Measurements from ENCODE around the gene SLC11A2.
"Not testable (repeated sequence)": the region's sequence is repeated elsewhere in the genome, so short reads cannot be mapped to it uniquely, and the experiment has no call there.

The SLC11A2 gene

DNA sequence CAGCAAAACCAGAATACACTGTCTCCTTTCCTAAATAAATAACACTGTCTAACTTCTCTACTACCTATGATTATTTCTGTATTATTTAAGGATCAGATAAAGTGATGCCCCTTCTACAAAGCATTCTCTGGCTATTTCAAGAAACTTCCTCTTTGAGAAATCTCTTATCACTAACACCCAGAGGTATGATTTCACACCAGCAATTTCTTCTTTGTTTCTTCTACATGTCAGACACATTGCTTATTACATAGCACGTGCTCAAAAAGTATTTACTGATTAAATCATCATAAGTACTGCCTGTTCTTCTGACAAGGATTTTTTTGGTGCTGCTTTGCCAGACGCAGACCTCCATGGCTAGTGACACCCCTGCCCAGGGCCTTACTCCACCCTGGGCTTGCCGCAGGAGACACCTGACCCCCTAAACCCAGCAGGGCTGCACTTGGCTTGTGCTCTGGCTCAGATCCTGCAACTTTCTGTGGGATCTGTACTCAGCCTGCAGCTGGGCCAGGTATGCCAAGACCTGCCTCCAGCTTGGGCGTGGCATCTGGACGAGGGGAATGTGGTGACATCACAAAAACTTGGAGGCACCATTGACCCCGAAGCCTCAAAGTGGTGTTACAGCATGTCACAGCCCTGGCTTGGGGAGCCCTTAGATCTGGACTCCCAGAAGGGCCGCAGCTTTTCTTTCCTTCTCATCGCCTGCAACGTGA lies 89.2 kb downstream of the SLC11A2 start:
- FAIRE-seq = no peak

DNA sequence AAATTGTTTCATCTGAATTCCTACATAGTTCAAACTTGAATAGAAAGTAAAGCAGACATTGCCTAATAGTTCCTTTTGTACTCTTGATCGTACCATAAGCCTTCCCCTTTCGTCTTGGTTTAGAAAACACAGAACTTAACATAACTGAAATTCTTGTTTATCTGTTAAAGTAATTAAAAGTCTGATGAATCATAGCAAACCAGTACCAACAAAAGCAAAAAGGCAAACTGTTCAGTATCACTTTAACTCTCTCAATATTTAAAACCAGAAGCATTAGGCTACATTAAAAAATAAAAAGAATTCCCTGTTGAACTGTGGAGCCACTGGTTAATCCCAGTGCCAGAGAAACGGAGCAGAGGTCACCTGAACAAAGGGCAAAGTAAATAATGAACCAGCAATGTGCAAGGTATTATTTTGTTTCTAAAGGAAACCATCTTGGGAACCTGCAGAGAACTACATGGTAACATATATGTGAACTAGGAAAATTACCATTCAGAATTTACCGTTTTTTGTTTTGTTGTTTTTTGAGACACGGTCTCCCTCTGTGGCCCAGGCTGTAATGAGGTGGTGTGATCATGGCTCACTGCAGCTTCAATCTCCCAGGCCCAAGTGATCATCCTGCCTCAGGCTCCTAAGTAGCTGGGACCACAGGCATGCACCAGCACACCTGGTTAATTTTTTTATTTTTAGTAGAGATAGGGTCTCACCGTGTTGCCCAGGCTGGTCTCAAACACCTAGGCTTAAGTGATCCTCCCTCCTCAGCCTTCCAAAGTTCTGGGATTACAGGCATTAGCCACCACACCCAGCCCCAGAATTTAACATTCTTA lies 91.0 kb downstream of the SLC11A2 start:
- no peak for FAIRE-seq

DNA sequence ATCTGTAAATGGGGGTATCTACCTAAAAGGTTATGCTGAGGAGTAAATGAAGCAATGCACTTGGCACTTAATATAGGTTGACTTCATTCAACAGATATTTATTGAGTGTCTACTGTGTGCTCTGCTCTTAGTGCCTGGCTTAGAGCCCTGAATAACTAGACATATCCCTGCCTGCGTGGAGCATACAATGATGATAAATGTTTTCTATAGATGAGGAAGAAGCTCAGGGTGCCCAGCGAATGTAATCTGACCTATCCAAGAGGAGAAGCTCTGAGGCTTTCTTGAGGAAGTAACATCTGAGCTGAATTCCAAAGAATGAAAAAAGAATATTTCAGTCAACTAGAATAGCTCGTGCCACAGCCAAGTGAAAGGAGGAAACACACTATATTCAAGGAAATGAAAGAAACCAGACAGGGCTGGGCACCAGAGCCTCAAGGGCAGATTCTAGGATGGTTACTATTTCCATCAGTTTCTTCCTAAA lies 91.8 kb downstream of the SLC11A2 start:
- no peak for FAIRE-seq

DNA sequence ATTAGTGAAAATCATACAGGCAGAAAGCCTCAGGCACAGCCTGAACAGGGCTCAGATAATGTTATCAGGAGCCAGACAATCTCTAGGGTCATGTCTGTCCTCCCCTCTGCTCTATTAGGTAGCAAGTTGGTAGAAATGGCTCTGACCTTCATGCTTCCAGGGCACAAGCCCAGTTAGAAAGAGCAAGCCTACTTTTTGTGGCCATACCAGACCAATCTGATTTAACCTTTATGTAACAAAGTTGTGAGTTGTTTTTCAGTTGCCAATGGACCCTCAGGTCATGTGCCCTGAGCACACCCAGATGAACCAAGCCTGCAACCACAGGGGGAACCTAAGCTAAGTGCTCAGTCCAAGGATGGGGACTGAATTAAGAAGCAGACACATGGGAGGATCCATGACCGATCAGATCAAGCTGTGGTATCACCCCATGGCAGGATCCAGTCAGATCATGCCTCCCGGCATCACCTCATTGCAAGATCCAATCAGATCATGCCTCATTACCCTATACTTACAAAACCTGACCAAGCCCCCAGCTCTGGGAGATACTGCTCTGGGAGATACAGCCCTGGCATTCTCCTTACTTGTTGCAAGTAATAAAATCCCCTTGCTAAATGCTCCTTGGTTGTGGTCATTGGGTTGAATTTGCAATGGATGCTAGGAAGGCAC lies 92.6 kb downstream of the SLC11A2 start:
- no peak for FAIRE-seq

DNA sequence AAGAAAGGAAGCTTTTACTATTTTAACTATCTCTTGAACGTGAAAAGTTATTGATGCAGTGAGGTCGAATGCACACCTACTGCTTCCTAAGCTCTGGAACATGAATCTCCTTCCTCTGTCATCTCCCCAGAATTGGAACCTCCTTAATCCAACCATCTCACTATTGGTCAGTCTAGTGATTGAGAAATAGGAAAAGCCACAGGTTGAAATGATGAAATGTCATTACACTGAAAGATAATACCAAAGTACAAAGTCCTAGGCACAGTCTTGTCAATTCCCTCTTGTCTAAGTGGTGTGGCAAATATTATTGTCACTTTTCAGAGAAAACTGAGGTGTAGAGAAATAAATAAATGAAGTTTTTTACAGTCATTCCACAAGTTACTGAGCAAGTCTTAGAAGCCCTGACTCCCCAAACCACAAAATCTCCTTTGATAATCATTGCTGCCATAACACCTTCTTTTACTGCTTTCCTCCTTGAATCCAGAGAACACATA lies 93.3 kb downstream of the SLC11A2 start:
- FAIRE-seq = no peak

DNA sequence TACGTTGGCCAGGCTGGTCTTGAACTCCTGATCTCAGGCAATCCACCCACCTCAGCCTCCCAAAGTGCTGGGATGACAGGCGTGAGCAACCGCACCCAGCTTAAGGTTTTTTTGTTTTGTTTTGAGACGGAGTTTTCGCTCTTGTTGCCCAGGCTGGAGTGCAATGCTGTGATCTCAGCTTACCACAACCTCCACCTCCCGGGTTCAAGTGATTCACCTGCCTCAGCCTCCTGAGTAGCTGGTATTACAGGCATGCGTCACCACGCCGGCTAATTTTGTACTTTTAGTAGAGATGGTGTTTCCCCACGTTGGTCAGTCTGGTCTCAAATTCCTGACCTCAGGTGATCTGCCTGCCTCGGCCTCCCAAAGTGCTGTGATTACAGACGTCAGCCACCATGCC lies 95.7 kb downstream of the SLC11A2 start:
- FAIRE-seq = not testable (repeated sequence)

DNA sequence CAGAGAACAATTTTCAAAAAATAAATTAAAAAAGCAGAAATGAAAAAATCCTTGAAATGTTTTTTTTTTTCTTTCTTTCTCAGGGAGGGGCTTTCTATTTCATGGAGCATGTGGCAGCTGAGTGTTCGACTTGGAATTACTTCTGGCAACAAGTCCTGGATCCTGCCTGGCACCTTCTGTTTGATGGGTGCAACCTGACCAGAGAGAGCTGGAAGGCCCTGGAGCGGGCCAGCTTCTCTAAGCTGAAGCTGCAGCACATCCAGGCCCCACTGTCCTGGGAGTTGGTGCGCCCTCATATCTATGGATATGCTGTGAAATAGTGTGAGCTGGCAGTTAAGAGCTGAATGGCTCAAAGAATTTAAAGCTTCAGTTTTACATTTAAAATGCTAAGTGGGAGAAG lies 96.4 kb downstream of the SLC11A2 start:
- no peak for FAIRE-seq

All from G401.6 (cell line).